ENCODE data around the gene IGF2R.

IGF2R gene

DNA sequence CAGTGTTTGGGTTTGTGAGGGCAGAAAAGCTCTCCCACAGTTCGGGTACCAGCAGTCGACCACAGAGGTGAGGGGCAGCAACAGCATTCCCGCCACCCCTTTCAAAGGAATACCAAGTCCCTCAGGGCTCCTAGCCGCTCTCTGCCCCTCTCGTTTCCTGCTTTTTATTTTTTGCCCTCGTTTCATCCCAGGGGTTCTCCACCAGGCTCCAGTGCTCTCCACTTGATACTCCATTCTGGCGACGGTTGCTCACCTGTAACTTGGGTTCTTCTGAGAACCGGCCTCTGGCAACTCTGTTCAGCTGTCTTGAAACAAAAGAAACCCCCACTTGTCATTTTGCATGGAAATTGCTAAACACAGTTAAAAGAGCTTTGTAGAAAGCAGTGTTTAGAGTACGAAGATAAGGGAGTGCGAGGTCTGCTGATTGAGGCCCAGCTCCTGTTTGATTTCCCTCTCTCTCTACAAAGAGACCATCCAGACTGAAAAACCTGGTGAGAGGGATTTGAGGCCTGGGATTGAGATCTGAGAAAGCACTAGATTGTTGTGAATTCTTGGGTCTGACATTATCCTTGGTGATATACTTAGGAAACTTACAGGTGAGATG is 28.7 kb downstream of the IGF2R start:
- no peak for DNase-seq

GRCh38 chr6:159998538-159998937 is 29.7 kb downstream of the IGF2R start:
- no peak for DNase-seq

DNA sequence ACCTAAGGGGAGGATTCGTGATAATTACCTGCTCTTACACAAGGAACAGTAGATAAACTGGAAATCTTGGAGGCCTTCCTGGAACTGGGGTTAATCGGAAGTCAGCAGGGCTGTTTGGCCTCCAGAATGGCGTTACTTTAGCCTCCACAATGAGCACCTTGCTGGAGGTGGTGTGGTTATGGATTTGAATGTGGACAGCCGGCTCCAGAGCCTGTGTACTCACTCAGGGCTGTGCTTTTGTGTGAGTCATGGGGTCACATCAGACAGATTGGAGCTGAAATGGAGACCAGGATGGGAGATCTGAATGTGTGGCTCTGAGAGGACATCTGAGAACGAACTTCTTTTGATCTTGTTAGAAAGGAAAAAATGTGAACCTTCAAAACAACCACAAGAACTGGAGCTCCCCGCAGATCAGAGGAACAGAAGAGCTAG is 30.4 kb downstream of the IGF2R start:
- no peak for DNase-seq

GRCh38 chr6:160000280-160000704 is 31.4 kb downstream of the IGF2R start:
- no peak for DNase-seq

DNA sequence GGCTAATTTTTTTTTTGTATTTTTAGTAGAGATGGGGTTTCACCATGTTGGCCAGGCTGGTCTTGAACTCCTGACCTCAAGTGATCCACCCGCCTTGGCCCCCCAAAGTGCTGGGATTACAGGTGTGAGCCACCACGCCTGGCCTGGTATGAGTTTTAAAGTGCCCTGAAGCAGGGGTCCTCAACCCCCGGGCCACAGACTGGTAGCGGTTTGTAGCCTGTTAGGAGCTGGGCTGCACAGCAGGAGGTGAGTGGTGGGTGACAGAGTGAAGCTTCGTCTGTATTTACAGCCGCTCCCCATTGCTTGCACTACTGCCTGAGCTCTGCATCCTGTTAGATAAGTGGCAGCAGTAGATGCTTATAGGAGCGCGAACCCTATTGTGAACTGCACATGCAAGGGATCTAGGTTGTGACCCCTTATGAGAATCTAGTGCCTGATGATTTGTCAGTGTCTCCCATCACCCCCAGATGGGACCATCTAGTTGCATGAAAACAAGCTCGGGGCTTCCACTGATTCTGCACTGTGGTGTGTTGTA is 32.1 kb downstream of the IGF2R start:
- DNase-seq: peak; percentile 6

GRCh38 chr6:160002882-160003281 is 34.0 kb downstream of the IGF2R start:
- no peak for DNase-seq

GRCh38 chr6:160004018-160004417 is 35.1 kb downstream of the IGF2R start:
- DNase-seq: no peak

DNA sequence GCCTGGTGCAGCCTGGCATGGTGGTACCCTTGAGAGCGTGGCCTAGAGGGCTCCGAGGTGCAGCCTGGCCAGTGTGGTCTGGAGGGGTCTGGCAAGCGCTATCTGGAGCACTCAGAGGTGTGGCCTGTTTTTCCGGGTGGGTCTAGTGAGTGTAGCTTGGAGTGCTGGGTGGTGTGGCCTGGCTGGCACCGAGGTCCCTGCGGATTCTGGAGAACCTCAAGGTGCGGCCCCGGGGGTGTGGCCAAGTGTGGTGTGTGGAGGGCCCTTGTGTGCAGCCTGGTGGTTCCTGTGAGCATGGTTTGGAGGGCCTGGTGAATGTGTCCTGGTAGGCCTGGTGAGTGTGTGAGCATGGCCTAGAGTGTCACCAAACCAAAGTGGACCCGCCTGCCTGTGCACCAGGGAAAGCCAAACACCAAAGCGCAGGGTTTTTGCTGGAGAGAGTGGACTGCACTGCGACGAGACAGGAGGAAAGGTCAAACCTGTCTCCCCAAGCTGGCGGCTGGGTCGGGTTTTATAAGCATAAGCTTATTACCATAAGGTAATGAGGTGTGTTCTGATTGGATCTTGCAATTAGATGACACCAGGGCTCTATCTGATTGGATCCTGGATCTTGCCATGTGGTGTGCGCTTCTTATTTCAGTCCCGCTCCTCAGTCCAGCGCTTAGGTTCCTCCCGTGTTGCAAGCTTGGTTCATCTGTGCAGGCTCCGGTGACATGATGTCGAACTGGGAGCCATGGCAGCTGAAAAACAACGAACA is 35.7 kb downstream of the IGF2R start:
- DNase-seq: no peak

DNA sequence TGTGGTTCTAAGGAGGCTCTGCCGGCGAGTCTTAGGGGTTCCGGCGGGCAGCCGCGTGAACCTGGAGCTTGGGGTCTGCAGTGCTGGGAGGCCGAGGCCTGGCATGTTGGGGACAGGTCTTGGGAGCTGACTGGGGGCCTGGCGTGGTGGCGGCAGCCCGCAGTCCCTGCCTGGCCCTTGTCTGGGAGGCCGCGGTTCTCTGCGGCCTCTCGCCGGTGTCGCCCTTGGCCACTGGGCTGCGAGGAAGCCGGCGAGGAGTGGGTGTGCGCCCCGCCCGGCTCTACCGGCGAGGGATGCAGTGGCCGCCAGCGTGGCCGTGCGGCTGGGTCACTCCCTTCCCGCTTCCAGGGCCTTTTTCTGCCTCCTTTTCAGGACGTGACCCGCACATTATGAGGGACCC is 36.3 kb downstream of the IGF2R start:
- no peak for DNase-seq

DNA sequence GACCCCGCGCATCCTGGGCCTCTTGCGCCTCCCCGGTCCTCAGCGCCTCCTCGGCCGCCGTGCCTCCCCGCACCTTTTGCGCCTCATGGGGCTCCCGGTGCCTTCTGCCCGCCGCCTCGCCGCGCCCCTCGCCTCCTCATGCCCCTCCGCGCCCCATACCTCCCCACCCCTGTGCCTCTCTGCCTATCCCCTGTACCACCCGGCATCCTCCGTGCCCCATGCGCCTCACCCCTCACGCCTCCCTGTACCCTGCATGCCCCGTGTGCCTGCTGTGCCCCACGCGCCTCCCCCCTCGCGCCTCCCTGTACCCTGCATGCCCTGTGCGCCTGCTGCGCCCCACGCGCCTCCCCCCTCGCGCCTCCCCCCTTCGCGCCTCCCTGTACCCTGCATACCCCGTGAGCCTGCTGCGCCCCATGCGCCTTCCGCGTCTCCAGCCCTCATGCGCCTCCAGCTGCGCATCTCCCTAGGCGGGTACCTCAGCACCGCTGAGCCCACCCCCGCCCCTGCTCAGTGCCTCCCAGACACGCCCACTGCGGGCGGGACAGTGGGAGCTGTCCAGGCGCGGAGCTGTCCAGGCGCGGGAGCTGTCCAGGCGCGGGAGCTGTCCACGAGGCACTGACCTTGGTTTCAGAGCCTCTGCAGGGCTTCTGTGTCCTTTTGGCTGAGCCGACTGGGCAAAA is 37.1 kb downstream of the IGF2R start:
- peak; percentile 66 for DNase-seq

DNA sequence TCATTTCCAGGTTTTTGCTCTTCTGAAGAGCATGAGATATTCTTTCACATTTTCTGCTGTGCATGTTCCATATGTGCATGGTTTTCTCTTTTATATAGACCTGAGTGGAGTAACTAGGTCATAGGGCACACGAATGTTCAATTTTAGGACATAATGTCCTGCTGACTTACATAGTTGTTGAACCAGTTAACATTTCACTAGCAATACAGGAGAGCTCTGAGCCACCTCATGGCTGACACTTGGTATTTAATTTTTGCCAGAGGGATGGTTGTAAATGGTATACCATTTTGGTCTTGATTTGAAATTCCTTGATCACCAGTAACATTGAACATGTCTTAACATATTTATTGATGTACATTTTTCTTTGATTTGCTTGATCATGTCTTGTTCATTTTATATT is 38.3 kb downstream of the IGF2R start:
- no peak for DNase-seq

DNA sequence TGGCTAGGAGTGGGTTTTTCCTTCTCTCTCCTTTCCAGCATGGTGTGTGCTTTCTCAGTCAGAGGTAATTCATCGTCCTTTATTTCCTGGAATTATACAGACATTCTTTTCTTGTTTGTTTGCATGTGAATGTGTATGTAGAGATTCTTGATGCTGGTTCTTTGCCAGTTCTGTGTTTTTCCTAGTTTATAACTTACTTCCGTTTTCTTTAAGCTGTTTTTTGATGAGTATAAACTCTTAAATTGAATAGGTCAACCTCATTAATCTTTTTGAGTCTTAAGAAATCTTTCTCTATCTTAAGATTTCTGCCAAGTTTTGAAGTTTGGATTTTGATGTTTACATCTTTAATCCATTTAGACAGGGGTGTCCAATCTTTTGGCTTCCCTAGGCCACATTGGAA is 38.7 kb downstream of the IGF2R start:
- no peak for DNase-seq

DNA sequence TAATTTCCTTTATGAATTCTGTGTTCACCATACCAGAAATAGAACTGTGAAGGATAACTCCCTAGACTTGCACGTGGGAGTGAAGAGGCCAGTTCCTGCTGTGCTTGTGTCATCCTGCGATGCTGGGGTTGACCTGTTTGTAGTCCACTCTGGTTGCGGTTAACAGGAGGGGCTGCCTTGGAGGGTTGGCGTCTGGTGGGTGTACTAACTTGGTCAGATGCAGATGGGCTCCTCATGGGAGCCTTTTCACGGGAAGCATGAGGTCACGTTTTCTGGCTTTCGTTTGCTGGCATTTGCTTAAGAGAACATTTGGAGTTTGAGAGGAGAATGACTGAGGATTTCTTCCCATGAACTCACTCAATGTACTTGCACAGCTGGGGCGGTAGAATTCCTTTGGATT is 41.2 kb downstream of the IGF2R start:
- DNase-seq: peak; percentile 45

DNA sequence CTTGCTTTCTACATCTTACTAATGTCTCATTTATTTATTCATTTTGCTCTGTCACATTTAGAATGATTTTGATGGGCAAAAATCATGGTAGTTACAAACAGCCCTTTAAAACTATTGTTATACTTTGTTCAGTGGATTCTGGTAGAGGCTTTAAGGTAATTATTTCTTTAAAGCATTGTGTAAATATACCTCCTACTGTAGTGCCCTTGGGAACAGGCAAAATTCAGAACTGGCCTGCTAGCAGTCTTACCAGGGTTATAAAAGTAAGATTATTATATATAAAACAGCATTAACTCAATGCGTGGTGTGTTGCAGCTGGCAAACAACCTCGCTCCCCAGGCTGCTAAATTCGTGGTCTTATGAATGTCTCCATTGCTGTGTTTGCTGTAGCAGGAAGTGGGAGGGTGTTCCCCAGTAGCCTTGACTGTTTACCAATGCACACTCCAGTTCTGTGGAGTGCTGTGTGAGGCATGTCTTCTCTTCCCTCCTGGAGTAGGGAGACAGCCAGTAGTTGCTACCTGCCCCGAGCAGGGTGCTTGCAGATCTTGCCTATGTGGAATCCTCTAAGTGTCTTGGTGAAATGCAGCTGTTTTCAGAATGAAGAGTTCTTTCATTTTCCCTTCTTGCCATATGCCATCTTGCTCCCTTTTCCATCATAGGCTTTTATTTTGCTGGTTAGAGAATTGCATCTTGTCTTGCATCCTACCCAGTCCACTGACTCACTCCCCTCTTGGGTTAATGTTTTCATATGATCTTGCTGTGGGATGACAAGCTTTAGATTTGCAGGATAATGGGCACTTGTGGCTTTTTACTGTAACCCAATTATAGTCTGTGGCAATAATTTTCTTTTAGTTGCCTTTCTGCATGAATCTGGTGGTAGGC is 45.3 kb downstream of the IGF2R start:
- DNase-seq: no peak

DNA sequence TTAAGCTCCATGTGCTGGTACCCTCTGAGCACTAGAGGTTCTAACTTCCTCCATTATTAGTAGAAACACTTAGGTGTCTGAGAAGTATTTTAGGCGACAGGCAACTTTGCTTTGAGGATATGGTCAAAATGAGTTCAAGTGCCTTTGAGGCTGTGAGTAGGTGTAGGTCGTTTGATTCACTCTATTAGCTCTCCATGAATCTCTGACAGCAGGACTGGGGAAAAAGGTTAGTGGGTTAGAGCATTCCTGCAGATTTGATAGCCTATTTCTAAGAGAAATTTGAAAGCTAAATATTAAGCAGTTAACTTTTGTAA is 45.9 kb downstream of the IGF2R start:
- DNase-seq: no peak

GRCh38 chr6:160015778-160016684 is 47.1 kb downstream of the IGF2R start:
- DNase-seq: no peak

GRCh38 chr6:160022101-160022500 is 53.2 kb downstream of the IGF2R start:
- no peak for DNase-seq

DNA sequence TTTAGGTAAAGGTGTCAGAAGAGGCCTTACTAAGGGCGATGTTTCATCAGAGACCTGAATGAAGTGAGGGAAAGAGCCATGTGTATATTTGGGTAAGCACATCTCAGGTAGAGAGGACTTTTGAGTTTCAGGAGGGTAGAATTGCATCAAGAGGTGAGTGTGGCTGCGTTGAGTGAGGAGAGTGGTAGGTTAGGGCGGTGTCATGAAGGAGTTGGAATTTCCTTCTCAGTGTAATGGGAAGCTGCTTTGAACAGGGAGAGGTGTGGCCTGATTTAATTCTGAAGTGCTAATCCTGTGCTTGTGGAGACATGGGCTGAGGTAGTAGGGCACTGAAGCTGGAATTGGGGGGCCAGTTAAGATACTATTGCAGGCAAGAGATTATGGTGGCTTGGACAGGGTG is 53.9 kb downstream of the IGF2R start:
- no peak for DNase-seq

DNA sequence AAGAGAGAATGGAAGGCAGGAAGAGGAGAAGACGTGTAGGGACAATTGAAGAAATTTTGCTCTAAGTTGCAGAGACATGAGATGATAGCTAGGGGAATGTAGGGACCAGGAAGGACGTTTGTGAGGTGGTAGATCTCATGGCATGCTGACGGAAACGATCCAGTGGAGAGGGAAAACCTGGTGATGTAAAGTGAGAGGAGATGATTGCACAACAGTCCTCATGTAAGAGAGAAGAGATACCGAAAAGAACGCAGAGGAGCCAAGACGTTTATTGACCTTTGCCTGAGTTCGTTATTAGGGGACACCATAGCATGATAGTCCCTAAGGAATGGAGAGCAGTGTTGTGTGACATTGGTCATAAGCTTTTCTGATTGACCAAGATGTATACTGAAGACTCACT is 55.3 kb downstream of the IGF2R start:
- DNase-seq: no peak

- DNase-seq: no peak
Measured at GRCh38 chr6:160027076-160027475, 58.2 kb downstream of the IGF2R start.

GRCh38 chr6:160027931-160028330 is 59.0 kb downstream of the IGF2R start:
- no peak for DNase-seq

All from eye (tissue), 1 donor.